Stimulated activated CD4-positive, alpha-beta T cell treated with anti-CD3 and anti-CD28 coated beads, Interleukin-4, amount 100 ng/mL, for 24 hours (primary cell): ENCODE results near the gene CAPN12.
A peak's percentile ranks its signal among the peaks of the same experiment; 100 is the strongest.

ENCODE experiments used
- DNase-seq: peaks from one replicate; pipeline ENCODE4 v3.0.0-alpha.2; 2020

CAPN12 gene

DNA sequence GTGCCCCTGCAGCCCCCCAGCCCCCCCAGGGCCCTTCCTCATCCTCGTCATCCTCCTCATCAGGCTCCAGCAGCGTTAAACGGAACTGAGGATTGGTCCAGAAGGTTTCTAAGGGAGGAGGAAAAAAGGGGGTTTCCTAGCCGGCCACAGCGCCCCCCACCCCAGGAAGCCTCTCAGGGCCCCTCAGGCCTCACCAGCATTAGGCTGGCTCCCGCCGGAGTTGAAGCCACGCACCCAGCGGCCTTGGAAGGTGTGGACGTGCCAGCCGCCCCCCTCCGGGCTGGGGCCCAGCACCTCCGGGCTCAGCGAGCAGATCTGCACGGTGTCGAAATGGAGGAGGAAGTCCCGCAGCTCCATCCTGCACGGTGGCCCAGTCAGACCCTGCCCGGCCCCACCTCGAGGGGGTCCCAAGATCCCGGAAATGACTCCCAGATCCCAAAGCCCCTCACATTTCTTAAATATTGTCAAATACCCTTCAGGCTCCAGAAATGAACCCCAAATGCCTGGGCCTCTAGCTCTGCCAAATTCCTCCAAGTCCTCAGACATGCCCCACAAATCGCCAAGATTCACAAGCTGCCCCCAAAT is 6.9 kb downstream of the CAPN12 start:
- no peak for DNase-seq

DNA sequence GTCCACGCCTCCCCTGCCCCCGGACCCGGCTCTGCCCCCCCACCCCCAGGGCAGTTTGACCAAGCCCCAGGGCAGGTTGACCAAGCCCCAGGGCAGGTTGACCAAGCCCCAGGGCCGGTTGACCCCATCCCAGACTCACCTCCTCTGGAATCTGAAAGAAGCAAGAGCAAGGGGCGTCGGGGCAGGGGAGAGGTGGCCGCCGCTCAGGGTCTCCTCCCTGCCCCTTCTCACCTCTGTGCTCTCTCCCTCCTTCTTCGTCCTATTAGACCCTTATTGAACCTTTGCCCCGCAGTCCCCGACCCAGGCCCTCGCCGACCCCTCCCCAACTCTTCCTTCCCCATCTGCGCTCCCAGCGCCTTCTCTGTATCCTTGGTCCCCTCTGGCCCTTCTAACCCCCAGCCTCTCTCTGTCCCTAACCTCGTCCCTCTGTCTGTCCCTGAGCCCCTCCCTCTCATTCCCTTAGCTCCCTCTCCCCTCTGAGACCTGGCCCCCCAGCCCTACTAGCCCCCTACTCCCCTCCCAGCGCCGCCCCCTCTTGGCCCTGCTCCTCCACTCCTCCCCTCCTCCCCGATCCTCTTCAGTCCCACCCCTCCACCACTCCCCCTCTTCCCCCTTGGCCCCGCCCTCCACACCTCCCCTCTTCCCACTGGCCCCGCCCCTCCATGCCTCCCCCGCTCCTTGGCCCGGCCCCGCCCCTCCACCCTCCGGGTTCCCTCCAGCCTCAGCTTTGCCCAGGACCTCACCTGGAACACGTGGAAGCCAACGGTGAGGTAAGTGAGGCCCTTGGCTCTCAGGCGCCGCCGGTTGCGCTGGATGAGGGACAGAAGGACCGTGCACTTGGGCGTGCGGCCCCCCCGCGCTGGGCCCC is 7.6 kb downstream of the CAPN12 start:
- DNase-seq: peak; percentile 64

DNA sequence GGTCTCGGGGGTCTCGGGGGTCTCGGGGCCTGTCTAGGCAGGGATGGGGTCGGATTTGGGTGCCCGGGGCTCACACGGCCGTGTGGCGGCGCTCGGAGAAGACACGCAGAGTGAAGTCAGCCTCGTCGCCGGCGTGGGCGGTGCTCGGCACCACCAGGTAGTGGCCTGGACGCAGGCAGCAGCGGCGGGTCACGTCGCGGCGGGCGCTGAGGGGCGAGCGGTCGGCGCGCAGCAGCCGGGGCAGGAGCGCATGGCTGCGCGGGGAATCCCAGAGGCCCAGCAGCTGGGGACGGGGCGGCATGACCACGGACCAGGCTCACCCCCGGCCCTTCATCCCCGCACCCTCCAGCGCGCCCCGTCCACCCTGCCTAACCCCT is 8.2 kb downstream of the CAPN12 start:
- DNase-seq: peak; percentile 53

DNA sequence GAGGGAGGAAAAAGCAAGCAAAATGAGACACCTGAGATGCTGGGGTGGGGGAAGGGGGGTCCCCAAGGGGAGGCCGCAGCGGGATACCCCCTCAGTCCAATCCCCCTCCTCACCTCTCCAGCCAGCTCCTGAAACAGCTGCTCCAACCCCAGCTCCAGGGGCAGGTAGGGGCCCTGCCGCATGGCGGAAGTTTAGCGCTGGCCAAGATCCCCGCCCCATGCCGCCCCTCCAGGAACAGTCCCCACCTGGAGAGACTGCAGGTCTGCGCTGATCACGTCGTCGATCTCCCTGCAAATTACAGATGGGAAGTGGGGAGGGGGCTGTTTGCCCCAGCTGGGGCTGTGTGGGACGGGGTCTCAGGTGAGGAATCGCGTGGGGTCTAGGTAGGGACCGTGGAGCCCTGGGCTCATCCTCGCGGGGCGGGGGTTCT is 9.0 kb downstream of the CAPN12 start:
- no peak for DNase-seq

- DNase-seq: peak; percentile 19
Measured at GRCh38 chr19:38734426-38735256, 9.6 kb downstream of the CAPN12 start.

DNA sequence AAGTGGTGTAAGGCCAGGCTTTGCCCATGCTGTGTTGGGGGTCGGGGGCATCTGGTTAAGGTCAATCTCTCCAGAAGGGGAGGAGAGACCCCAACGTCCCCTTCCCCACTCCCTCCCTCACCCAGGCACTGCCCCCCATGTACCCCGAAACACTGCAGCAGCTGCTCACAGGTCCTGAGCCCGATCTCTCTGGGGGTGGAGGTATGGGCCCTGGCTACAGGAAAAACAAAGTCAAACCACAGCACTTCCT is 10.2 kb downstream of the CAPN12 start:
- no peak for DNase-seq

DNA sequence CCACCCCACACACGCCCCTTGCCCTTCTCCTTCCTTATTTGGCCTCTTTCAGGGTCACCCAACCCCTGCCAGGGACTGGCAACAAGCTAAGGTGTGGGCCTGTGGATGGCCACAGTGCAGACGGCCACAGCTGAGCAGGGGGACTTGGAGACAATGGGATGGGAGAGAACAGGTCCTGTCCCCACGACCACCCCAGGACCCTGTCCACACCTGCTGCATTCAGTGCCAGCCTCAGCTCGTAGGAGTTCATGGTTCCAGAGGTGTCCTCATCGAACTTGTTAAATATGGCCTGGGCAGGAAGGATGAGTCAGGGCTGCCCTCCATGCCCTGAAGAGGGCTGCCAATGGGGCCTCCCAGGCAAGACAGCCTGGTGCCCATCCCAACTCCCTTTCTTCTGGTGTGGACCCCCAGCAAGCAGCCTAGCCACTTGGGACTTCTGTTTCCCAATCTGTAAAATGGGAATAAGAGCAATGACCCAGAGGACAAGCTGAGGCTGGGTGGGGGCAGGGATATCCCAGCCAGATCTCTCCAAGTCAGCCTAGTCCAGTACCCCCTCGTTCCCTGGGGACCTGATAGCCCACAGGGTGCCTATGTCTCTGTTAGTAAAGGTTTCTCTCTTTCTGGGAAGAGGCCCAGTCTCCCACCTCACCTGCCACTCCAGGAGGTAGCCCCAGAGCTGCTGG is 10.6 kb downstream of the CAPN12 start:
- no peak for DNase-seq

DNA sequence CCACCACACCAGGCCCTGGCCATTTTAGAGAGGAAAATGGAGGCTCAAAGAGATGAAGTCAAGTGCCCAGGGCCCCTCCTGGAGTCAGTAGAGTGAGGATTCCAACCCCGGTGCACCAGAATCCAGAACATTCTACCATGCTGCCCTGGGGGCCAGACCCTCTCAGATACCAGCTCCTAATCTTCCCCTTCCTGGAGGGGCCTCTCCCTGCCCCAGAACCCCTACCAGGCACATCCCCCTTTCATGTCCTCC is 11.1 kb downstream of the CAPN12 start:
- DNase-seq: no peak

DNA sequence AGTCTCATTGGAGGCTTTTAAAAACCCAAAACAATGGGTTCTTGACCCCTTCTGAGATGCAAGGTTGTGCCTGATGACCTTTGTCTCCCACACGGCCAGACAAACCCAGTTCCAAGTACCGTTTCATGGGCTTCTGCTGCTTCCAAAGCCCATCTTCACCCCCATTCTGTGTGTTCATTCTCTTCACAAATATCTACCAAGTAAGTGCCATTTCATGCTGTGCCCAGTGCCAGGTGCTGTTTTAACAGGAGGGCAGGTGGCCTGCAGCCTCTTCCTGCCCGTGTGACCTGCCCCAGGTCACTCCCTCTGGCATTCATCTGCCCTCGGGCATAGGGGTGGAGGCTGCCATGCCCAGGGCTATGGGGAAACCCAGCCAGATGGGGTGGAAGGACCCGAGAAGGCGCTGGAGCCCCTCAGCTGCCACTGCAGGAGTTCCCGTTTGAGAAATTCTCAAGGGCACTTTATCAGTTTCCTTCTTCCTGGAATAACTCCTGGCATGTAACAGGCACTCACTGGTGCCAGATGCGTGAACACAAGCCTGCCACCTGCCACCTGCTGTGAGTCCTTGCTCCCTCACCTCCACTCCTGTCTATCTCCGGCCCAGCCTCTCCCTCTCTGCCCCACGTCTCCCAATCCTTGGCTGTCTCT is 12.5 kb downstream of the CAPN12 start:
- no peak for DNase-seq

DNA sequence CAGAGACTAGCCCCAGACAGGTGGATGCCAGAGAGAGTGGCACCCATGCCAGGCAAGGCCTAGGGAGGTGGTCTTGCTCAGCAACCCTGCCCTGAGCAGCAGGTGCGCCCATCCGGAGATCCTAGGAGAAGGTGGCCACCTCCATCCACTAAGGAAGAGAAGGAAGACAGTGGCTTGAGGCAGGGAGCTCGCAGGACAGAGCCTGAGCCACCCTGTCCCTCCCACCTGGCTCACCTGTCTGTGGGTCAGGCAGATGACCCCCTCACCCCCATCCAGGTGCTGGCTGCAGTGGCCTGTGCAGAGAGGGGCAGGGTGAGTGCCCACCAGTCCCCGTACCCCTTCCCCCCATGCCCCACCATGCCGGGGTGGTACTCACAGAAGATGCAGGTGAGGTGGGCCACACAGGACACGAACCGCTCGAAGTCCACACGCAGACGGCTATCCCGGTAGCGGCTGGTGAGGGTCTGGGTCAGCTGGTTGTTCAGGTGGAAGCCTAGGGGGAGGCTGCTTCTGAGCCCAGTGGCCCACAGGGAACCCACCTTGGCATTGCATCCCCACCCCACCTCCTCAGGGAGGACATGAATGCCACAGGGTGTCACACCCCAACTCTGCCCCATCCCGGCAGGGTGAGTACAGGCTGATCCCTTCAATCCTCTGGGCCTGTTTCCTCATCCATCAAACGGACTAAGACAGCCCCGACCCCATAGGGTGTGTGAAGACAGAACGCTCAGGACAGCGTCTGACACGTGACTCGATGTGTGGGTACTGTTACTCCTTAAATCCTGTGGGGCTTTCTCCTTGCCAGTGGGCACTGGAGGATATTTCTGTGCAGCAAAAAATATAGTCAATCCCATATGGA is 13.3 kb downstream of the CAPN12 start:
- DNase-seq: no peak

GRCh38 chr19:38730470-38730730 is 13.9 kb downstream of the CAPN12 start:
- no peak for DNase-seq

GRCh38 chr19:38729653-38730469 is 14.4 kb downstream of the CAPN12 start:
- DNase-seq: peak; percentile 79

- DNase-seq: no peak
Measured at GRCh38 chr19:38728752-38729541, 15.3 kb downstream of the CAPN12 start.

GRCh38 chr19:38727868-38728660 is 16.2 kb downstream of the CAPN12 start:
- no peak for DNase-seq

- DNase-seq: no peak
Measured at GRCh38 chr19:38727306-38727867, 16.9 kb downstream of the CAPN12 start.

DNA sequence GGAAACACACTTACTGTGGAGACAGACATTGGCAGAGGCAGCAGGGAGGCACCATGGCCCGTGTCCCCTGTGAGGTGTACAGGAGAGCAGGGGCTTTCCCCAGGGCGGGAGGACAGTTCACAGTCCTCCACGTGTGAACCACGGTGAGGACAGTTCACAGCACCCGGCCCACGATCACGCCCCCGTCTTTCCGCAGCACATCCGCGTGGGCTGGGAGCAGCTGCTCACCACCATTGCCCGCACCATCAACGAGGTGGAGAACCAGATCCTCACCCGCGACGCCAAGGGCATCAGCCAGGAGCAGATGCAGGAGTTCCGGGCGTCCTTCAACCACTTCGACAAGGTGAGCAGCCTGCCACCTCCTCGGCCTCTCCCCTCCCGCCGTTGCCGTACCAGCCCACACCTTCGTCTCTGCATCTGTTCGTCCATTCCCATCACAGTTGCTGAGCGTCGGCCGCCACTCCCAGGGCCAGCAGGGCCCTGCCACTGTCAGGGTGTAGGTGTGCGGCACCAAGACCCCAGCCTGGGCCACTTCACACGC is 17.4 kb downstream of the CAPN12 start:
- DNase-seq: no peak

DNA sequence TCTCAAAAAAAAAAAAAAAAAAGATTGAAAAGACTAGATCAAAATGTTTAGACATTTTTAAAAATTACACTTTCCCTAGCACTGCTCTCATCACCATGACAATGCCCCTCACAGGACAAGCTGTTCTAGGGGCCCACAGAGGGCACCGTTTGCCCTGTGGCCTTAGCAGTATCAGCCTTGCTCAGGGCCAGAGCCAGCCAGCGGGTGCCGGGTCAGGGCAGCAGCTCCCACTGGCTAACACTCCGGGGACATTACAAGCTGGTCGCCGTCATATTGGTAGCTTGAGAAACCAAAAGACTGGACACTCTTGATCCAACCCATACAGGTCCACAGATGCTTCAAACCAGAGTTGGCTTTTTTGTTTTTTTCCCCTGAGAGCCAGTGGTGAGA is 18.0 kb downstream of the CAPN12 start:
- no peak for DNase-seq

- DNase-seq: no peak
Measured at GRCh38 chr19:38725469-38726283, 18.6 kb downstream of the CAPN12 start.
